Eye (tissue), 1 donor: ENCODE data around the gene CHRNB1.

Experiments
- DNase-seq: peaks from one replicate; pipeline ENCODE4 v3.0.0-alpha.2; 2015

Gene CHRNB1

DNA sequence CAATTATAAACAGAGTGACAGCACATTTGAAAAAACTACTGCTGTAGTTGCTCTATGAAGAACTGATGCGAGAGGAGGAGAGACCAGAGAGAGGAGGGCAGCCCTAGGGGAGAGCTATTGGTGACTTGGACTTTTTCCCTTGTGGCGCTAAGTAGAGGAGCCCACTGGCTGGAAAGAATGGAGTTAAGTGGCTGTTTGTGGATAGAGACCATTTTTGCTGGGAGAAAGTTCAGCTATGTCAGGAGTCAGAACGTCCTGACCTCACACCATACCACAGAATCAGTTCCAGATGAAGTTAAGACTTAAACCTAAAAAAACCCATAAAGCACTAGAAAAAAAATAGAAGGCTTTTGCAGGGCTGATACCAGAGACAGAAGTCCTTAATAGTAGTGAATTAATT lies 41.3 kb downstream of the CHRNB1 start:
- no peak for DNase-seq

GRCh38 chr17:7490144-7490543 lies 45.3 kb downstream of the CHRNB1 start:
- no peak for DNase-seq

DNA sequence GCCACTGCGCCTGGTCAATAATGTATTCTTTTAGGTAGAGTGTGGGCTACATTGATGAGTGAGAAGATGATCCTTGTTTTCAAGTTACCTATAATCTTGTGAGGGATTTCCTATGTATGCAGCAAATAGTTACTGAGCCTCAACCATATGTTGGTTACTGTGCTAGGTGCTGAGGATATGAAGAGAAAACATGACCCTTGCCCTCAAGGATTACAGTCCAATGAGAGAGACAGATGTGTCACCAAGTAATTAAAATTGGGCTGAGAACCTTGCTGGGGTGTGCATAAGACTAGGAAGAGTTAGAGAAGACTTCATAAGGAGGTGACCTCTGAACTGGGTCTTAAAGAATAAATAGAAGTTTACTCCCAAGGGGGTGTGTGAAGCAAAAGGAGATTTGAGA lies 46.7 kb downstream of the CHRNB1 start:
- no peak for DNase-seq

- no peak for DNase-seq
These were observed 49.1 kb downstream of the CHRNB1 start for GRCh38 chr17:7493941-7494340.

DNA sequence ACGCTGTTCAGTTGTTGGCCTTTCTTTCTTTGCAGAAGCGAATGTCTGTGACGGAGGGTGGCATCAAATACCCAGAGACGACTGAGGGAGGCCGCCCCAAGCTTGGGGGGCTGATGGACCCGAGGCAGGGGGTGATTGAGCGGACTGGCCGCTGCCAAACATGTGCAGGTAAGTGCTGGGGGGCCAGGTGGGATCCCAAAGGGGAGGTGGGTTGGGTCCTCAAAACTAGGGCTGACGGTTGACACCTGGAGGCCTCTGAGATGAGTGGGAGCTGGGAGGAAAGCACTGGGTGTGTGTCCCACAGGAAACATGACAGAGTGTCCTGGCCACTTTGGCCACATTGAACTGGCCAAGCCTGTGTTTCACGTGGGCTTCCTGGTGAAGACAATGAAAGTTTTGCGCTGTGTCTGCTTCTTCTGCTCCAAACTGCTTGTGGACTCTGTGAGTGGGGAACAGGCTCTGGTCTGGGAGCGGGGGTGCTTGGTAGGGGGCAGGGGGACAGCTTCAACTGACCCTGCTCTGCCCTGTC lies 51.1 kb downstream of the CHRNB1 start:
- no peak for DNase-seq

DNA sequence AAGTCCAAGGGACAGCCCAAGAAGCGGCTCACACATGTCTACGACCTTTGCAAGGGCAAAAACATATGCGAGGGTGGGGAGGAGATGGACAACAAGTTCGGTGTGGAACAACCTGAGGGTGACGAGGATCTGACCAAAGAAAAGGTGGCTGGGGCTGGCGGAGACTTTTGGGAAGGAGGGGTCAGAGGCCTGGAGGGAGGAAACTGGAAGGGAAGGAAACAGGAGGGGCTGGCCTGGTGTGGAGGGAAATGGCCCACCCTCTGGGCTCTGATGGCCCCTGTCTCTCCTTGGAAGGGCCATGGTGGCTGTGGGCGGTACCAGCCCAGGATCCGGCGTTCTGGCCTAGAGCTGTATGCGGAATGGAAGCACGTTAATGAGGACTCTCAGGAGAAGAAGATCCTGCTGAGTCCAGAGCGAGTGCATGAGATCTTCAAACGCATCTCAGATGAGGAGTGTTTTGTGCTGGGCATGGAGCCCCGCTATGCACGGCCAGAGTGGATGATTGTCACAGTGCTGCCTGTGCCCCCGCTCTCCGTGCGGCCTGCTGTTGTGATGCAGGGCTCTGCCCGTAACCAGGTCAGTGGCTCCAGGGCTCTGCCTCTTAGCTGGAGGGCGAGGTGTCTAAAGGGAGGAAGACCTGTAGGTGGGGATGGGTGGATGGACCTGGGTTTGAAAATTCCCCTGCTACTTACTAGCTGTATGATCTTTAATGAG lies 51.8 kb downstream of the CHRNB1 start:
- no peak for DNase-seq

DNA sequence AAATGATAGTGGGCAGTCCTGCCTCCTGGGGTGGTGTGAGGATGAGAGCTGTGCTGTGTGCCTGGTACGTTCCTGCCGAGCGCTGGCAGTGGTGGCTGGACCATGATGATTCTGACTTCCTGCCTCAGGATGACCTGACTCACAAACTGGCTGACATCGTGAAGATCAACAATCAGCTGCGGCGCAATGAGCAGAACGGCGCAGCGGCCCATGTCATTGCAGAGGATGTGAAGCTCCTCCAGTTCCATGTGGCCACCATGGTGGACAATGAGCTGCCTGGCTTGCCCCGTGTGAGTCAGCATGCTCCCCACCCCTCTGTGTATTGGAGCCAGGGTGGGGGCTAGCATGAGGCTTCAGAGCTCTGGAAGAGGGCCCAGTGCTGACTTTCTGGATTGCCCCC lies 52.4 kb downstream of the CHRNB1 start:
- no peak for DNase-seq

DNA sequence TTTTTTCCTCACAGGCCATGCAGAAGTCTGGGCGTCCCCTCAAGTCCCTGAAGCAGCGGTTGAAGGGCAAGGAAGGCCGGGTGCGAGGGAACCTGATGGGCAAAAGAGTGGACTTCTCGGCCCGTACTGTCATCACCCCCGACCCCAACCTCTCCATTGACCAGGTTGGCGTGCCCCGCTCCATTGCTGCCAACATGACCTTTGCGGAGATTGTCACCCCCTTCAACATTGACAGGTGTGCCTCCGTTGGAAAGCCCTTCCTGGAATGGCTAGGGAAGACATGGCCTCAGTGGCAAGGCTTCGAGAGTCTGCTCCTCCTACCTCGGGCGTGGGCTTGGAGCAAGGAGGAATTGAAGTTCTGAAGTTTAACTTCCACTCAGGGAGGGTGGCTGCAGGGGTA lies 52.8 kb downstream of the CHRNB1 start:
- DNase-seq: no peak

DNA sequence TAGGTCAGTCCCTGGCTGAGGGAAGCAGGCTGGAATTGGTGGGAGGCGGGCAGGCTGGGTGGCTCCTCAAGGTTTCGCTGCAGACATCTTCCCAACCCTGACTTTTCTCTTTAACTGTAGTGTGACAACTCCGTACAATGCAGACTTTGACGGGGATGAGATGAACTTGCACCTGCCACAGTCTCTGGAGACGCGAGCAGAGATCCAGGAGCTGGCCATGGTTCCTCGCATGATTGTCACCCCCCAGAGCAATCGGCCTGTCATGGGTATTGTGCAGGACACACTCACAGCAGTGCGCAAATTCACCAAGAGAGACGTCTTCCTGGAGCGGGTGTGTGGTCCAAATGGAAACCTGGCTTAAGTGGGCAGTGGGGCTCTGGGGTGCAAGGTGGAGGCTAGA lies 54.3 kb downstream of the CHRNB1 start:
- DNase-seq: no peak

DNA sequence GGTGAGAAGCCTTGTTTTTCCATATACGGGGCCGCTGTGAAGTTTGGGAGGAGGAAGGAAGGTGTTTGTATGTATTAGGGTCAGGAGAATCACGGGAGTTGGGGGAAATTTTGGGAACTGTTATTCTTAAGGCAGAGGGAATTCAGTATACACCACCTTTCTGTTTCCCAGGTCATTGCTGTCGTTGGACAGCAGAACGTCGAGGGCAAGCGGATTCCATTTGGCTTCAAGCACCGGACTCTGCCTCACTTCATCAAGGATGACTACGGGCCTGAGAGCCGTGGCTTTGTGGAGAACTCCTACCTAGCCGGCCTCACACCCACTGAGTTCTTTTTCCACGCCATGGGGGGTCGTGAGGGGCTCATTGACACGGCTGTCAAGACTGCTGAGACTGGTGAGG lies 56.9 kb downstream of the CHRNB1 start:
- no peak for DNase-seq

DNA sequence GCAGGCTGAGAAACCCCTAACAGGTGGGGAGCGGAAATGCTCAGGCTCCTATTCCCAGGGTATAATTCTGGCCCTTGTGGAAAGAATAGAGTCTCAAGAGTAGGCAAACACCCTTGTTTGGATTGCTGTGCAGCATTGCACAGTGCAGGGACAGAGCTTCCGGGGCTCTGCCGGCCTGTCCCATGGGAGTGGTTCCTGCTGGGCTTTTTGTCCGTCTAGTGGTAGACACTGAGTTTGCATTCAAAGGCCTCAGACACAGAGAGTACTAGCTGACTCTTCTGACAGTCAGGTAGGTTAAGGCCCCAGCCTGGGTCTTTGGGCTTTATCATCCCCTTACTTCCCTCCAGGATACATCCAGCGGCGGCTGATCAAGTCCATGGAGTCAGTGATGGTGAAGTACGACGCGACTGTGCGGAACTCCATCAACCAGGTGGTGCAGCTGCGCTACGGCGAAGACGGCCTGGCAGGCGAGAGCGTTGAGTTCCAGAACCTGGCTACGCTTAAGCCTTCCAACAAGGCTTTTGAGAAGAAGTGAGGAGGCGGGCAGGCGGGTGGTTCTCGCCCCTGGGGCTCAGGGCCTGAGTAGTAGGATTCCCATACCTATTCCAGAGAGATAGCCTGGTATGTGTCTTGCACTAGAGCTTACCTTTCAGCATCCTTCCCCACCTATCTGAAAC lies 57.4 kb downstream of the CHRNB1 start:
- DNase-seq: no peak

GRCh38 chr17:7502987-7503386 lies 58.1 kb downstream of the CHRNB1 start:
- peak; percentile 20 for DNase-seq

DNA sequence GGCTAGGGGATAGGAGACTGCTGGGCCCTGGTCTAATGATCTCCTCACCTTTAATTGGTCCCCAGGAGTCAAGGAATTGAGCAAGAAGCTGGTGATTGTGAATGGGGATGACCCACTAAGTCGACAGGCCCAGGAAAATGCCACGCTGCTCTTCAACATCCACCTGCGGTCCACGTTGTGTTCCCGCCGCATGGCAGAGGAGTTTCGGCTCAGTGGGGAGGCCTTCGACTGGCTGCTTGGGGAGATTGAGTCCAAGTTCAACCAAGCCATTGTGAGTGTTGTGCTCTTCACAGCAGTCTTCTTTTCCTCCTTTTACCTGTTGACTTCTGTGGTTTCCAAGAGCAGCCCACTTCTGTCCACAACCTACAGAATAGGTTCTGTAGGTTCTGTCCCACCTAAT lies 58.7 kb downstream of the CHRNB1 start:
- no peak for DNase-seq
